GM12874 (cell line): ENCODE data around the gene GGT5.

Source experiments
- CTCF ChIP-seq: IDR thresholded peaks from 2 replicates; pipeline ENCODE4 v1.5.1; 2011; ENCODE audit warnings: low read depth, mild to moderate bottlenecking, control low read depth, low read length, moderate library complexity; ENCODE audit not compliant: insufficient read depth

The GGT5 gene

GRCh38 chr22:24190596-24191208 lies 54.2 kb downstream of the GGT5 start:
- TF ChIP-seq CTCF = no peak

- no peak for TF ChIP-seq CTCF
Observed at GRCh38 chr22:24190159-24190540, 54.7 kb downstream of the GGT5 start.

GRCh38 chr22:24189249-24190158 lies 55.4 kb downstream of the GGT5 start:
- peak; percentile 89 for TF ChIP-seq CTCF

GRCh38 chr22:24188705-24189248 lies 56.1 kb downstream of the GGT5 start:
- TF ChIP-seq CTCF = no peak

- no peak for TF ChIP-seq CTCF
Observed at GRCh38 chr22:24187731-24188644, 56.9 kb downstream of the GGT5 start.

- no peak for TF ChIP-seq CTCF
Observed at GRCh38 chr22:24186892-24187670, 57.8 kb downstream of the GGT5 start.
